Measurements from ENCODE around the gene RXFP3. TPM values are rescaled to one million over a fixed set of nuclear protein-coding genes. Genes with fewer than 3 reads are reported as not detected.

The RXFP3 gene
- total RNA-seq, 1 experiment from 2014 or later: not detected

- DNase-seq: no peak
- H3K36me3 ChIP-seq (replicated peaks; ENCODE audit: control insufficient read depth, insufficient read depth, low read length): no peaks in the 10 kb centered on the region; the same call in 1 of the 2 replicates
- no peaks in the 10 kb centered on the region for H3K27me3 ChIP-seq (ENCODE audit: control insufficient read depth, insufficient read depth, low read length)
- H3K4me3 ChIP-seq (ENCODE audit: insufficient read depth, low read depth, low read length): no peak overlapping the region
Measured at GRCh38 chr5:33981408-33982162, 45.4 kb downstream of the RXFP3 start.

GRCh38 chr5:33984178-33984577 lies 48.0 kb downstream of the RXFP3 start:
- no peak for DNase-seq
- no peak overlapping the region for H3K4me3 ChIP-seq (ENCODE audit: insufficient read depth, low read depth, low read length)
- peaks cover 5% of the 10 kb centered on the region for H3K36me3 ChIP-seq (replicated peaks; ENCODE audit: control insufficient read depth, insufficient read depth, low read length)
- H3K27me3 ChIP-seq (ENCODE audit: control insufficient read depth, insufficient read depth, low read length): no peaks in the 10 kb centered on the region

GRCh38 chr5:33984671-33985124 lies 48.5 kb downstream of the RXFP3 start, which contains the start of gene SLC45A2:
SLC45A2 (minus strand) TSS chr5:33984693; CDS start chr5:33984583, 110 bp downstream.
- Histone ChIP-seq H3K4me3 (ENCODE audit: insufficient read depth, low read depth, low read length) (no peak within 1 kb of the TSS), H3K36me3 (replicated peaks; ENCODE audit: control insufficient read depth, insufficient read depth, low read length) (peaks cover 5% of the 10 kb centered on the region), H3K27me3 (ENCODE audit: control insufficient read depth, insufficient read depth, low read length) (no peaks in the 10 kb centered on the region)
- peak; percentile 23 for DNase-seq

GRCh38 chr5:33985447-33985846 lies 49.3 kb downstream of the RXFP3 start:
- H3K27me3 ChIP-seq (ENCODE audit: control insufficient read depth, insufficient read depth, low read length): no peaks in the 10 kb centered on the region
- no peak overlapping the region for H3K4me3 ChIP-seq (ENCODE audit: insufficient read depth, low read depth, low read length)
- DNase-seq: no peak
- peaks cover 5% of the 10 kb centered on the region for H3K36me3 ChIP-seq (replicated peaks; ENCODE audit: control insufficient read depth, insufficient read depth, low read length)

Other genes starting within 250 kb of the RXFP3 start
- gene ADAMTS12, start 44.4 kb upstream of the RXFP3 start, total RNA-seq (2014; rRNA removed; shearing (Covaris generic)): 2.7 and 3.0 TPM in 2 replicates
- 0.14 TPM in 1 of 2 replicates, not detected in the other for gene SLC45A2, start 48.3 kb downstream of the RXFP3 start, total RNA-seq (2014; rRNA removed; shearing (Covaris generic))
- gene AMACR, start 71.7 kb downstream of the RXFP3 start, total RNA-seq (2014; rRNA removed; shearing (Covaris generic)): 10.5 and 18.3 TPM in 2 replicates
- 0.26 and 0.59 TPM in 2 replicates for gene C1QTNF3, start 106.8 kb downstream of the RXFP3 start, total RNA-seq (2014; rRNA removed; shearing (Covaris generic))